Panc1 (cell line): ENCODE results near the gene TENT4B.

ENCODE experiments used
- POLR2AphosphoS5 ChIP-seq: IDR thresholded peaks from 2 replicates; pipeline ENCODE4 v1.6.1; 2012; ENCODE audit warnings: mild to moderate bottlenecking, low read depth, low read length, moderate library complexity
- REST ChIP-seq, 2 experiments: IDR thresholded peaks; 2 replicates each; pipeline ENCODE4 v1.6.1; 2011 to 2012; ENCODE audit warnings: low read depth in 2 of 2, control low read depth in 1 of 2, low read length in 1 of 2, mild to moderate bottlenecking in 1 of 2, moderate library complexity in 1 of 2; ENCODE audit not compliant: insufficient read depth in 1 of 2
- TF ChIP-seq, protein P1 (sequence below): fragments of 450-650 bp; IDR thresholded peaks from 2 replicates; pipeline ENCODE4 v1.5.1; 2017; ENCODE audit warnings: mild to moderate bottlenecking

- TF ChIP-seq, protein P1, sequence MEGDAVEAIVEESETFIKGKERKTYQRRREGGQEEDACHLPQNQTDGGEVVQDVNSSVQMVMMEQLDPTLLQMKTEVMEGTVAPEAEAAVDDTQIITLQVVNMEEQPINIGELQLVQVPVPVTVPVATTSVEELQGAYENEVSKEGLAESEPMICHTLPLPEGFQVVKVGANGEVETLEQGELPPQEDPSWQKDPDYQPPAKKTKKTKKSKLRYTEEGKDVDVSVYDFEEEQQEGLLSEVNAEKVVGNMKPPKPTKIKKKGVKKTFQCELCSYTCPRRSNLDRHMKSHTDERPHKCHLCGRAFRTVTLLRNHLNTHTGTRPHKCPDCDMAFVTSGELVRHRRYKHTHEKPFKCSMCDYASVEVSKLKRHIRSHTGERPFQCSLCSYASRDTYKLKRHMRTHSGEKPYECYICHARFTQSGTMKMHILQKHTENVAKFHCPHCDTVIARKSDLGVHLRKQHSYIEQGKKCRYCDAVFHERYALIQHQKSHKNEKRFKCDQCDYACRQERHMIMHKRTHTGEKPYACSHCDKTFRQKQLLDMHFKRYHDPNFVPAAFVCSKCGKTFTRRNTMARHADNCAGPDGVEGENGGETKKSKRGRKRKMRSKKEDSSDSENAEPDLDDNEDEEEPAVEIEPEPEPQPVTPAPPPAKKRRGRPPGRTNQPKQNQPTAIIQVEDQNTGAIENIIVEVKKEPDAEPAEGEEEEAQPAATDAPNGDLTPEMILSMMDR = no peak
- TF ChIP-seq POLR2AphosphoS5 = no peak
- TF ChIP-seq REST (IDR thresholded peaks at IDR 0.05; ENCODE audit: insufficient read depth in 1 of 2, low read depth in 2 of 2, low read length in 1 of 2) = no peak
Observed at GRCh38 chr16:50280932-50281331, 127.8 kb downstream of the TENT4B start.
